MM.1S (cell line): ENCODE data around the gene CPLX4.

Experiments
- DNase-seq: peaks from one replicate; pipeline ENCODE4 v3.0.0-alpha.2; 2015
- H2AFZ ChIP-seq: fragments of 300-600 bp; sonication (generic); 2 replicates; pipeline ENCODE4 v1.6.0; 2016; ENCODE audit warnings: antibody characterized with exemption, low read length
- H3F3A ChIP-seq: fragments of 300-600 bp; sonication (generic); 2 replicates; pipeline ENCODE4 v1.6.1; 2016; ENCODE audit warnings: mild to moderate bottlenecking, antibody characterized with exemption, low read length, moderate library complexity, mixed read lengths; ENCODE audit not compliant: insufficient read depth
- H3K27ac ChIP-seq: fragments of 300-600 bp; sonication (generic); 2 replicates; pipeline ENCODE4 v1.5.1; 2016; ENCODE audit warnings: mild to moderate bottlenecking, low read length
- H3K27me3 ChIP-seq: fragments of 300-600 bp; sonication (generic); replicated peaks from 2 replicates; pipeline ENCODE4 v1.6.0; 2016; ENCODE audit warnings: low read length; ENCODE audit not compliant: insufficient read depth
- H3K36me3 ChIP-seq: fragments of 300-600 bp; sonication (generic); replicated peaks from 2 replicates; pipeline ENCODE4 v1.6.1; 2016; ENCODE audit warnings: mild to moderate bottlenecking, low read length, mixed read lengths; ENCODE audit not compliant: insufficient read depth
- H3K4me1 ChIP-seq: fragments of 300-600 bp; sonication (generic); 2 replicates; pipeline ENCODE4 v1.6.1; 2016; ENCODE audit warnings: low read length, mixed read lengths
- H3K4me2 ChIP-seq: fragments of 300-600 bp; sonication (generic); 2 replicates; pipeline ENCODE4 v1.6.0; 2016; ENCODE audit warnings: low read depth, low read length
- H3K4me3 ChIP-seq: fragments of 300-600 bp; sonication (generic); 2 replicates; pipeline ENCODE4 v1.5.1; 2016; ENCODE audit warnings: low read length, mixed read lengths
- H3K79me2 ChIP-seq: fragments of 300-600 bp; sonication (generic); 2 replicates; pipeline ENCODE4 v1.6.1; 2016; ENCODE audit warnings: mixed run types, low read length, mixed read lengths
- H3K9ac ChIP-seq: fragments of 300-600 bp; sonication (generic); 2 replicates; pipeline ENCODE4 v1.6.1; 2016; ENCODE audit warnings: low read length, mixed read lengths
- H3K9me2 ChIP-seq: fragments of 300-600 bp; sonication (generic); replicated peaks from 2 replicates; pipeline ENCODE4 v1.6.1; 2016; ENCODE audit warnings: mild to moderate bottlenecking, low read length, mixed read lengths; ENCODE audit not compliant: insufficient read depth
- H3K9me3 ChIP-seq: fragments of 300-600 bp; sonication (generic); replicated peaks from 2 replicates; pipeline ENCODE4 v1.6.1; 2016; ENCODE audit warnings: mild to moderate bottlenecking, low read length, mixed read lengths; ENCODE audit not compliant: insufficient read depth
- H4K20me1 ChIP-seq: fragments of 300-600 bp; sonication (generic); 2 replicates; pipeline ENCODE4 v1.6.1; 2016; ENCODE audit warnings: mild to moderate bottlenecking, low read length, moderate library complexity, mixed read lengths; ENCODE audit not compliant: insufficient read depth
- CTCF ChIP-seq: fragments of 300-600 bp; sonication (generic); IDR thresholded peaks from 2 replicates; pipeline ENCODE4 v1.5.1; 2016; ENCODE audit warnings: antibody characterized with exemption, low read length, mixed read lengths
- EZH2 ChIP-seq: fragments of 300-600 bp; sonication (generic); optimal IDR thresholded peaks from 2 replicates; pipeline ENCODE3; 2017; ENCODE audit warnings: low read depth, mild to moderate bottlenecking, antibody characterized with exemption, low read length, mixed read lengths
- EZH2phosphoT487 ChIP-seq: fragments of 300-600 bp; sonication (generic); IDR thresholded peaks from 2 replicates; pipeline ENCODE4 v1.6.1; 2018; ENCODE audit warnings: antibody characterized with exemption, low read length

Gene CPLX4

GRCh38 chr18:59328683-59329082 is 10.2 kb upstream of the CPLX4 start:
- H3K27me3 ChIP-seq: no peaks in the 10 kb centered on the region
- no peaks in the 10 kb centered on the region for H4K20me1 ChIP-seq
- H3K4me1 ChIP-seq: no peaks in the 10 kb centered on the region
- no peaks in the 10 kb centered on the region for H3F3A ChIP-seq
- H3K4me3 ChIP-seq: no peak overlapping the region
- TF ChIP-seq EZH2phosphoT487 (no peak), CTCF (no peak), EZH2 (no peak)
- no peak overlapping the region for H3K9ac ChIP-seq
- H3K36me3 ChIP-seq: peaks cover 20% of the 10 kb centered on the region; the same call in 1 of the 2 replicates
- H3K9me2 ChIP-seq: no peaks in the 10 kb centered on the region
- no peak overlapping the region for H3K27ac ChIP-seq
- H3K4me2 ChIP-seq: no peak overlapping the region
- no peaks in the 10 kb centered on the region for H3K79me2 ChIP-seq
- H2AFZ ChIP-seq: no peak overlapping the region
- no peaks in the 10 kb centered on the region for H3K9me3 ChIP-seq
- DNase-seq: no peak

GRCh38 chr18:59325965-59326364 is 7.5 kb upstream of the CPLX4 start:
- Histone ChIP-seq H3K36me3 (peaks cover 10% of the 10 kb centered on the region; the same call in 1 of the 2 replicates), H3K27ac (no peak overlapping the region), H3K4me1 (no peaks in the 10 kb centered on the region), H3K4me2 (no peak overlapping the region), H3K9me2 (no peaks in the 10 kb centered on the region), H2AFZ (no peak overlapping the region), H3K4me3 (no peak overlapping the region), H3K79me2 (no peaks in the 10 kb centered on the region), H3K9me3 (no peaks in the 10 kb centered on the region), H3K9ac (no peak overlapping the region), H4K20me1 (no peaks in the 10 kb centered on the region), H3F3A (no peaks in the 10 kb centered on the region), H3K27me3 (no peaks in the 10 kb centered on the region)
- TF ChIP-seq EZH2 (no peak), EZH2phosphoT487 (no peak), CTCF (no peak)
- DNase-seq: no peak

GRCh38 chr18:59324623-59324971 is 6.1 kb upstream of the CPLX4 start:
- H3F3A ChIP-seq: no peaks in the 10 kb centered on the region
- no peak for TF ChIP-seq EZH2
- TF ChIP-seq EZH2phosphoT487: no peak
- TF ChIP-seq CTCF: no peak
- H3K9me2 ChIP-seq: no peaks in the 10 kb centered on the region
- H3K27ac ChIP-seq: no peak overlapping the region
- no peaks in the 10 kb centered on the region for H3K4me1 ChIP-seq
- DNase-seq: no peak
- no peaks in the 10 kb centered on the region for H3K9me3 ChIP-seq
- H3K4me2 ChIP-seq: no peak overlapping the region
- no peak overlapping the region for H3K4me3 ChIP-seq
- no peaks in the 10 kb centered on the region for H3K79me2 ChIP-seq
- no peaks in the 10 kb centered on the region for H3K27me3 ChIP-seq
- no peak overlapping the region for H3K9ac ChIP-seq
- no peaks in the 10 kb centered on the region for H4K20me1 ChIP-seq
- H2AFZ ChIP-seq: no peak overlapping the region
- peaks cover 5% of the 10 kb centered on the region; the same call in 1 of the 2 replicates for H3K36me3 ChIP-seq
